RWPE1 (cell line): Measurements from ENCODE around the gene GPC6.

Experiments
- CTCF ChIA-PET: fragments of 350-600 bp; sonication (Branson Sonifier 250); formaldehyde crosslinking; extraction: SDS; loops from one replicate; lab custom pipeline; 2021; lab: Yijun Ruan, JAX
- POLR2A ChIA-PET: fragments of 400-600 bp; formaldehyde crosslinking; extraction: SDS; loops from one replicate; lab custom pipeline; 2020; ENCODE audit warnings: antibody characterized with exemption; ENCODE audit not compliant: low non-redundant PET; lab: Yijun Ruan, JAX
- DNase-seq: peaks from one replicate; pipeline ENCODE4 v3.0.0; 2012; ENCODE audit warnings: low spot score
- H3K27ac ChIP-seq: fragments of 450-650 bp; 2 replicates; pipeline ENCODE4 v1.5.1; 2017
- TF ChIP-seq, protein P1 (sequence below): fragments of 450-650 bp; conservative IDR thresholded peaks from 2 replicates; pipeline ENCODE4 v1.5.1; 2017; ENCODE audit warnings: low read depth, mild to moderate bottlenecking

GPC6 gene

GRCh38 chr13:93744886-93745285 lies 518.3 kb downstream of the GPC6 start:
- H3K27ac ChIP-seq = no peak overlapping the region
- ChIA-PET POLR2A (no interaction called here), CTCF (no interaction called here)
- no peak for DNase-seq
- TF ChIP-seq, protein P1, sequence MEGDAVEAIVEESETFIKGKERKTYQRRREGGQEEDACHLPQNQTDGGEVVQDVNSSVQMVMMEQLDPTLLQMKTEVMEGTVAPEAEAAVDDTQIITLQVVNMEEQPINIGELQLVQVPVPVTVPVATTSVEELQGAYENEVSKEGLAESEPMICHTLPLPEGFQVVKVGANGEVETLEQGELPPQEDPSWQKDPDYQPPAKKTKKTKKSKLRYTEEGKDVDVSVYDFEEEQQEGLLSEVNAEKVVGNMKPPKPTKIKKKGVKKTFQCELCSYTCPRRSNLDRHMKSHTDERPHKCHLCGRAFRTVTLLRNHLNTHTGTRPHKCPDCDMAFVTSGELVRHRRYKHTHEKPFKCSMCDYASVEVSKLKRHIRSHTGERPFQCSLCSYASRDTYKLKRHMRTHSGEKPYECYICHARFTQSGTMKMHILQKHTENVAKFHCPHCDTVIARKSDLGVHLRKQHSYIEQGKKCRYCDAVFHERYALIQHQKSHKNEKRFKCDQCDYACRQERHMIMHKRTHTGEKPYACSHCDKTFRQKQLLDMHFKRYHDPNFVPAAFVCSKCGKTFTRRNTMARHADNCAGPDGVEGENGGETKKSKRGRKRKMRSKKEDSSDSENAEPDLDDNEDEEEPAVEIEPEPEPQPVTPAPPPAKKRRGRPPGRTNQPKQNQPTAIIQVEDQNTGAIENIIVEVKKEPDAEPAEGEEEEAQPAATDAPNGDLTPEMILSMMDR = no peak

DNA sequence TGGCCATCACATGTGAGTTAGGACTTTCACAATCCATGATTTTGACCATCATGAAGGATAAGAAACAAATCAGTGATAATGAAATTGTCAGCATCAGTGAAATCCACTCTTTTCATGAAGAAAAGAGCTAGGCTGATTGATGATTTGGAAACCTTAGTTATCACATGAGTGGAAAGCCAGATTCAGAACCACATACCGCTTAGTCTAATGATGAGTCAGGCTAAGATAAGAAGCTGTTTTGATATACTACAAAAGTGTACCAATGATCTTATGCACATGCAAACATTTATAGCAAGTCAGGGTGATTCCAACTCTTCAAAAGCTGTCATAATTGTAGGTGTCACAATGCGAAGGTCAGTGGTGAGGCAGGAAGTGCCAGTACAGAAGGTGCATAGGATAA lies 519.3 kb downstream of the GPC6 start:
- ChIA-PET CTCF (no interaction called here), POLR2A (no interaction called here)
- TF ChIP-seq, protein P1 = no peak
- no peak for DNase-seq
- H3K27ac ChIP-seq = no peak overlapping the region

DNA sequence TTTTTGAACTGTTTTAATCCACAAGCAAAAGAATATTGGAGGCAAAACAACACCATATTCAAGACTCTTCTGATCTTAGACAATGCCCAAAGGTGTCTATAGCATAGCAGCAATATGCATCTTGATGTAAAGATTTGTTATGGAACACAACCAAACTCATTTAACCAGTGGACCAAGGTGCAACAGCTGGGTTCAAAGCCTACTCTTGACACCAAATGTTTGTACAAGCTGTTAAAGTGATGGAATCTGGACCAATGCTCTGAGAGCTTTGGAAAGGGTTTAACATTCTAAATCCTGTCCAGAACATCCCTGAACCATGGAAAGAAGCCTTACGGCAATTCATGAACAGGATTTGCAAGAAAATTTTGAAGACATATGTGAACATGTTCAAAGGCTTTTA lies 520.0 kb downstream of the GPC6 start:
- no peak overlapping the region for H3K27ac ChIP-seq
- ChIA-PET CTCF (no interaction called here), POLR2A (no interaction called here)
- no peak for DNase-seq
- TF ChIP-seq, protein P1 = no peak

GRCh38 chr13:93750676-93751075 lies 524.1 kb downstream of the GPC6 start:
- ChIA-PET POLR2A (no interaction called here), CTCF (no interaction called here)
- H3K27ac ChIP-seq = no peak overlapping the region
- no peak for DNase-seq
- TF ChIP-seq, protein P1 = no peak

GRCh38 chr13:93751117-93751516 lies 524.5 kb downstream of the GPC6 start:
- no peak overlapping the region for H3K27ac ChIP-seq
- POLR2A ChIA-PET = no interaction called here
- CTCF ChIA-PET = no interaction called here
- DNase-seq = no peak
- TF ChIP-seq, protein P1 = no peak

GRCh38 chr13:93752541-93752940 lies 525.9 kb downstream of the GPC6 start:
- ChIA-PET CTCF (no interaction called here), POLR2A (no interaction called here)
- H3K27ac ChIP-seq = no peak overlapping the region
- DNase-seq = no peak
- TF ChIP-seq, protein P1 = no peak

- POLR2A ChIA-PET = no interaction called here
- DNase-seq = no peak
- CTCF ChIA-PET = no interaction called here
- TF ChIP-seq, protein P1 = no peak
- no peak overlapping the region for H3K27ac ChIP-seq
Observed at GRCh38 chr13:93753639-93754038, 527.0 kb downstream of the GPC6 start.
